ENCODE measurements around the gene GOLGA6B. TPM values are rescaled to one million over a fixed set of nuclear protein-coding genes. Genes with fewer than 3 reads are reported as not detected.
"Not testable (repeated sequence)": the region's sequence is repeated elsewhere in the genome, so short reads cannot be mapped to it uniquely, and the experiment has no call there.

GOLGA6B gene
- total and polyA plus RNA-seq, 2 experiments from 2014 or later = not detected

DNA sequence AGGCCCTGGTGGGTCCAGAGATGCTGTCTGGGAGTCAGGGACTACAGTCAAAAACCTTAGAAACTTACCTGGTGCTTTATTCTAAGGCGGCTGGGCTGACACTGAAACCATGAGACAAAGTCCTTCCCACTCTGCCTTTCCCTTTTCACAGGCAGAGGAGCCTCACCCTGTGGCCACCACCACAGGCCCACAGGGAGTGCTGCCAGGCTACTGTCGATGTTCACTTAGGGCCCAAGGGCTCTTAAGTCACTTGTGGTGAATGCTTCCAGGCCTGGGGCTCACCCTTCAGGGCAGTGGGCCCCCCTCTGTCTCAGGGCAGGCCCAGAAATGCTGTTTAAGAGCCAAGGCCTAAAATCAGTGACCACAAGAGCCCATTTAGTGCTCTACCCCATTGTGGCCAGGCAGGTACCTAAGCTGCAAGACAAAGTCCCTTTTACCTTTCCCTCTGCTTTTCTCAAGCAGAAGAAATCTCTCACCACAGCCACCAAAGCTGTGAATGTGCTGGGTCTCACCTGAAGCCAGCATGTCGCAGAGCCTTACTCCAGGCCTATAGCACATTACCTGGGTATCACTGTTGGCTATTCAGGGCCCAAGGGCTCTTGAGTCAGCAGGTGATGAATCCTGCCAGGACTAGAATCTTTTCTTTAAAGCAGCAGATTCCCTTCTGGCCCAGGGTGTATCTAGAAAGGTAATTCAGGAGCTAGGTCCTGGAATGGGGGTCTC lies 39.5 kb upstream of the GOLGA6B start:
- Histone ChIP-seq H3K9me3 (ENCODE audit: low read depth) (no peaks in the 10 kb centered on the region), H3K27ac (no peak overlapping the region), H4K20me1 (ENCODE audit: insufficient read depth, poor library complexity, severe bottlenecking) (no peaks in the 10 kb centered on the region), H2AFZ (no peak overlapping the region), H3K9me2 (replicated peaks; ENCODE audit: insufficient read depth) (no peaks in the 10 kb centered on the region), H3K79me2 (no peaks in the 10 kb centered on the region), H3K4me3 (no peak overlapping the region), H3K4me1 (ENCODE audit: insufficient read depth) (no peaks in the 10 kb centered on the region), H3K36me3 (replicated peaks; ENCODE audit: insufficient read depth, low read depth) (no peaks in the 10 kb centered on the region), H3K27me3 (no peaks in the 10 kb centered on the region), H3K4me2 (no peak overlapping the region)
- 80% methylated on average over 3 of the region's 3 CpGs for WGBS (ENCODE audit: low lambda C conversion rate, missing lambda C conversion rate)
- TF ChIP-seq, protein P1, sequence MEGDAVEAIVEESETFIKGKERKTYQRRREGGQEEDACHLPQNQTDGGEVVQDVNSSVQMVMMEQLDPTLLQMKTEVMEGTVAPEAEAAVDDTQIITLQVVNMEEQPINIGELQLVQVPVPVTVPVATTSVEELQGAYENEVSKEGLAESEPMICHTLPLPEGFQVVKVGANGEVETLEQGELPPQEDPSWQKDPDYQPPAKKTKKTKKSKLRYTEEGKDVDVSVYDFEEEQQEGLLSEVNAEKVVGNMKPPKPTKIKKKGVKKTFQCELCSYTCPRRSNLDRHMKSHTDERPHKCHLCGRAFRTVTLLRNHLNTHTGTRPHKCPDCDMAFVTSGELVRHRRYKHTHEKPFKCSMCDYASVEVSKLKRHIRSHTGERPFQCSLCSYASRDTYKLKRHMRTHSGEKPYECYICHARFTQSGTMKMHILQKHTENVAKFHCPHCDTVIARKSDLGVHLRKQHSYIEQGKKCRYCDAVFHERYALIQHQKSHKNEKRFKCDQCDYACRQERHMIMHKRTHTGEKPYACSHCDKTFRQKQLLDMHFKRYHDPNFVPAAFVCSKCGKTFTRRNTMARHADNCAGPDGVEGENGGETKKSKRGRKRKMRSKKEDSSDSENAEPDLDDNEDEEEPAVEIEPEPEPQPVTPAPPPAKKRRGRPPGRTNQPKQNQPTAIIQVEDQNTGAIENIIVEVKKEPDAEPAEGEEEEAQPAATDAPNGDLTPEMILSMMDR (IDR thresholded peaks at IDR 0.05; ENCODE audit: poor library complexity) = no peak
- TF ChIP-seq EZH2 (IDR thresholded peaks at IDR 0.05; ENCODE audit: borderline replicate concordance) = no peak
- DNase-seq (ENCODE audit: low spot score) = no peak

GRCh38 chr15:72615533-72616233 lies 38.8 kb upstream of the GOLGA6B start:
- H3K27ac ChIP-seq; DNase-seq (ENCODE audit: low spot score); H3K4me2 ChIP-seq; H3K9me3 ChIP-seq (ENCODE audit: low read depth); H3K9me2 ChIP-seq (replicated peaks; ENCODE audit: insufficient read depth); H3K4me3 ChIP-seq; H3K4me1 ChIP-seq (ENCODE audit: insufficient read depth); H4K20me1 ChIP-seq (ENCODE audit: insufficient read depth, poor library complexity, severe bottlenecking); H3K27me3 ChIP-seq; H3K79me2 ChIP-seq; H3K36me3 ChIP-seq (replicated peaks; ENCODE audit: insufficient read depth, low read depth); H2AFZ ChIP-seq: not testable (repeated sequence)
- WGBS (ENCODE audit: low lambda C conversion rate, missing lambda C conversion rate) = 44% methylated on average over 6 of the region's 7 CpGs

DNA sequence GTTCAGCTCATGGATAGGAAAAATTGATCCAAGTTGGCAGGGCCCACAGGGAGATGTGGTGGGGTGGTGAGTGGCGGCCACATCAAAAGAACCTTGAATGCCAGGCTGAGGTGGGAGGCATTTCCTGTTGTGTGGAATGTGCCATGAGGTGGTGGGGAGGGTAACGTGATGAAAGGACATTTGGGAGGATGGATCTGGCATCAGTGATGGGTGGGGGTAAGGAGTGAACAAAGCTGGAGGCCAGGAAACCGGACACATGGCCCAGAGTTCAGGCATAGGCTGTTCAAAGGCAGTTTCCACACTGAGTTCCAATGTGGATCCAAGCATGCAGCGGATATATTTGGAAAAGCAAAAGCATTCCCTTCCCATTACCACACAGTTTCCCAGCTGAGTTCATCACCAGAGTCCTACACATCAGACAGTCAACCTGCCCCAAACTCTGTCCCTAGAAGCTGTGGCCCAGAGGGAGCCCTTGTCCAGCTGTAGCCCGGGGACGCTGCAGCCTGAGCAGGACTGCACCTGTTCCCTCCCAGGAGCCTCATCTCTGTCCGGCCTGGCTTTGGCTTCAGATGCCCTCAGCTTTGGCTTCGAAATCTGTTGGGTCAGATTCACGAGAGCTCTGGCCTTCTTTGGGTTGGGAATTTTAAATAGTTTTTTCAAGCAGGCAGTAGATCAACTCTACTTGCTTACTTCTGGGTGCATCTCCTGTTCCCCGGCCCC lies 37.8 kb upstream of the GOLGA6B start:
- Histone ChIP-seq H3K4me3 (no peak overlapping the region), H3K36me3 (replicated peaks; ENCODE audit: insufficient read depth, low read depth) (no peaks in the 10 kb centered on the region), H3K4me1 (ENCODE audit: insufficient read depth) (no peaks in the 10 kb centered on the region), H3K27ac (no peak overlapping the region), H3K9me3 (ENCODE audit: low read depth) (no peaks in the 10 kb centered on the region), H2AFZ (no peak overlapping the region), H3K4me2 (no peak overlapping the region), H4K20me1 (ENCODE audit: insufficient read depth, poor library complexity, severe bottlenecking) (no peaks in the 10 kb centered on the region), H3K79me2 (no peaks in the 10 kb centered on the region), H3K9me2 (replicated peaks; ENCODE audit: insufficient read depth) (no peaks in the 10 kb centered on the region), H3K27me3 (no peaks in the 10 kb centered on the region)
- DNase-seq (ENCODE audit: low spot score) = no peak
- 91% methylated on average over 10 of the region's 10 CpGs for WGBS (ENCODE audit: low lambda C conversion rate, missing lambda C conversion rate)
- TF ChIP-seq, protein P1 (IDR thresholded peaks at IDR 0.05; ENCODE audit: poor library complexity) = no peak
- TF ChIP-seq EZH2phosphoT487 (IDR thresholded peaks at IDR 0.05; ENCODE audit: low read depth, severe bottlenecking, unreplicated experiment) (no peak), EZH2 (IDR thresholded peaks at IDR 0.05; ENCODE audit: borderline replicate concordance) (no peak)

DNA sequence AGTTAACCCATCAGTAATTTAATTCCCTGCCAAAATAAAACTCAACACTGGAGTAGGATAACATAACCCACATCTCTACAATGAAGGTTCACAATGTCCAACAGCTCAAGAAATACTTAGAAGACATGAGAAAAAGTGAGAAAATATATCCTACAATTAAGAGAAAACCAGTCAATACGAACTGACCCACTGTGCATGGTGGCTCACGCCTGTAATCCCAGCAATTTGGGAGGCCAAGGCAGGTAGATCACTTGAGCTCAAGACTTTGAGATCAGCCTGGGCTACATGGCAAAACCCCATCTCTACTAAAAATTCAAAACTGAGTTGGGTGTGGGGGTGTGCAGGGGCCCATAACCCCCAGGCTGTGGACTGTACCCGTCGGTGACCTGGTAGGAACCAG lies 30.6 kb upstream of the GOLGA6B start:
- H3K79me2 ChIP-seq; H3K9me2 ChIP-seq (replicated peaks; ENCODE audit: insufficient read depth); H3K4me3 ChIP-seq; DNase-seq (ENCODE audit: low spot score); H3K4me1 ChIP-seq (ENCODE audit: insufficient read depth); H4K20me1 ChIP-seq (ENCODE audit: insufficient read depth, poor library complexity, severe bottlenecking); H3K36me3 ChIP-seq (replicated peaks; ENCODE audit: insufficient read depth, low read depth); H2AFZ ChIP-seq; H3K9me3 ChIP-seq (ENCODE audit: low read depth); H3K27me3 ChIP-seq; H3K27ac ChIP-seq; H3K4me2 ChIP-seq: not testable (repeated sequence)
- WGBS (ENCODE audit: low lambda C conversion rate, missing lambda C conversion rate) = 93% methylated on average over 4 of the region's 4 CpGs

GRCh38 chr15:72626153-72626552 lies 28.3 kb upstream of the GOLGA6B start:
- not testable (repeated sequence) for H3K4me1 ChIP-seq (ENCODE audit: insufficient read depth); H3K79me2 ChIP-seq; H3K9me3 ChIP-seq (ENCODE audit: low read depth); H3K9me2 ChIP-seq (replicated peaks; ENCODE audit: insufficient read depth); H3K36me3 ChIP-seq (replicated peaks; ENCODE audit: insufficient read depth, low read depth); H3K27ac ChIP-seq; H2AFZ ChIP-seq; H4K20me1 ChIP-seq (ENCODE audit: insufficient read depth, poor library complexity, severe bottlenecking); H3K27me3 ChIP-seq; DNase-seq (ENCODE audit: low spot score); H3K4me3 ChIP-seq; H3K4me2 ChIP-seq
- WGBS (ENCODE audit: low lambda C conversion rate, missing lambda C conversion rate) = 81% methylated on average over 3 of the region's 3 CpGs

GRCh38 chr15:72628249-72629067 lies 26.0 kb upstream of the GOLGA6B start:
- H3K9me3 ChIP-seq (ENCODE audit: low read depth); H3K4me3 ChIP-seq; H3K79me2 ChIP-seq; H2AFZ ChIP-seq; H3K36me3 ChIP-seq (replicated peaks; ENCODE audit: insufficient read depth, low read depth); H3K27ac ChIP-seq; DNase-seq (ENCODE audit: low spot score); H3K4me1 ChIP-seq (ENCODE audit: insufficient read depth); H4K20me1 ChIP-seq (ENCODE audit: insufficient read depth, poor library complexity, severe bottlenecking); H3K27me3 ChIP-seq; H3K9me2 ChIP-seq (replicated peaks; ENCODE audit: insufficient read depth); H3K4me2 ChIP-seq: not testable (repeated sequence)
- WGBS (ENCODE audit: low lambda C conversion rate, missing lambda C conversion rate) = 84% methylated on average over 11 of the region's 11 CpGs

Measured in hepatocyte (in vitro differentiated cells).